Ascending aorta (tissue), 2 donors: Measurements from ENCODE around the gene CALN1. TPM values are rescaled to one million over a fixed set of nuclear protein-coding genes. Genes with fewer than 3 reads are reported as not detected.

Experiments used
- DNase-seq, 2 donors: peaks; one replicate each; pipeline ENCODE4 v3.0.0-alpha.2; 2019; ENCODE audit warnings: low spot score in 2 of 2
- H3K27ac ChIP-seq, 2 donors: fragments of 200-600 bp; sonication (generic); one replicate each; pipeline ENCODE4 v1.5.1; 2016 to 2017; ENCODE audit warnings: mild to moderate bottlenecking in 1 of 2
- H3K27me3 ChIP-seq: fragments of 200-600 bp; sonication (generic); one replicate; pipeline ENCODE4 v1.5.1; 2017
- H3K36me3 ChIP-seq, 2 donors: fragments of 200-600 bp; sonication (generic); one replicate each; pipeline ENCODE4 v1.5.1; 2016
- H3K4me1 ChIP-seq, 2 donors: fragments of 200-600 bp; sonication (generic); one replicate each; pipeline ENCODE4 v1.5.1; 2016 to 2017; ENCODE audit warnings: mild to moderate bottlenecking in 1 of 2
- H3K4me3 ChIP-seq, 2 donors: fragments of 200-600 bp; sonication (generic); one replicate each; pipeline ENCODE4 v1.5.1; 2016 to 2017; ENCODE audit warnings: mild to moderate bottlenecking in 1 of 2
- H3K9me3 ChIP-seq, 2 donors: fragments of 200-600 bp; sonication (generic); one replicate each; pipeline ENCODE4 v1.5.1; 2016
- intact Hi-C: fragments of 100-400 bp; cut with DNase I; formaldehyde crosslinking; loops from one replicate; pipeline ENCODE4 v1.15.1; 2023
- total RNA-seq: library from RNA; depleted of rRNA; stranded (reverse); fragments of >200 nt; gene quantifications from one replicate; pipeline ENCODE4 v1.1.0, GENCODE V29; 2016
- TF ChIP-seq, protein P1 (sequence below), 3 experiments: fragments of 200-600 bp in 2 of 3; fragments of 450-650 bp in 1 of 3; sonication (generic) in 2 of 3; IDR thresholded peaks; one replicate each; pipeline ENCODE4 v1.5.1; 2016 to 2019; ENCODE audit warnings: antibody characterized with exemption in 3 of 3, mild to moderate bottlenecking in 1 of 3, moderate library complexity in 1 of 3

The CALN1 gene
- total RNA-seq, 1 donor from 2014 or later = 1.2 TPM

DNA sequence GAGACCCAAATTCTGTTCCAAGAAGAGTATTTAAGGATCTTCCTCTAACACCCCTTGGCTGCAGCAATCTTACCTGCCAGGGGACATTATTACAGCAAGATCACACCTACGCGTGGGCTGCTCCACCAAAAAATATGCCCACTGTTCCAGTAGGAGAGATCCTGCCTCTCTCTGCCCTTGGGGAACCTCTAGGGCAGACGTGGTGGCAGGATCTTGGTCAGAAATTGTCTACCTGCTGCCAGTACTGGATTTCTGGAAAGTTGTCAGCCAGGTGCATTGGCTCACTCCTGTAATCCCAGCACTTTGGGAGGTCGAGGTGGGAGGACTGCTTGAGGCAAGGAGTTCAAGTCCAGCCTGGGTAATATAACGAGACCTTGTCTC lies 259.0 kb downstream of the CALN1 start:
- intact Hi-C loops = no loop called here

DNA sequence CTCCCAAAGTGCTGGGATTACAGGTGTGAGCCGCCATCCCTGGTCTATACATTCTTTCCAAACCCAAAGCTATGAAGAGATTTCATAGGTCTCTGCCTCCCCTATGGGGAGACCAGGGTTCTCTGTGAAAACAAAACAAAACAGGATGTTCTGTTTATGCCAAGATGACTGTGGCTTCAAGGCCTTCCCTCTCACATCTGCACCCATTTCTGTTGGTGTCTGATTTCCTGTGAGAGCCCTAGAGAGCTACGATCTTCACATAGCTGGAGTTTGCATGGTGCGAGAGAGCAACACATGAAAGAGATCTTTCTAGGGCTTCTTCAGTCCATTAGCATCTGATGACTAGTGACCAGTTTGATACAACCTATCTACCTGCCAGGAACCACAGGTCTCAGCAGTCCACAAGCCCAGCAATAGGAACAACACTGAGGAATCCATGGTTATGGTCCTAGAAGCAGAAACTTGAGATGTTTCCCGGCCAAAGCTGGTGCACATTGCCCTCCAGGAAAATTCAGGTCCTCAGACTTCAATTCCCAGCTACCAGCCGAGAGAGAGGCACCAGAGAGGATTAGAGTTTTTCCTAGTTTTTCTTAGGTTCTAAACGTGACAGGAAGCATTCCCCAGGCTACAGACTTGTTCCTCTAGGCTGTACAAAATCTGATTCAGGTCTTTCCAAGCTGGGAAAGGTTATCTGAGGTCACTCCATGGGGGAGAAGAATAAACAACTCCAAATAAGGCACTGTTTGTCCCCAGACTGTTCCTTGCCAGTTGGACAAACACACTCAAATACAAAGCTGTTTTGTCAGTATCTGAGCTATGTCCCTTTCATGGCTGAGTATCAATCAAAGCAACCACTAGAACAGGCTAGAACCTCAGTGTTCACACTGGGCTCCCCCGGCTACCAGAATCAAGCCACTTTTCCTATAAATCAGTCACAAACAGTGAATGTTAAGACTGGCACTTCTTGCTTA lies 259.7 kb downstream of the CALN1 start:
- DNase-seq = no peak
- intact Hi-C loops = no loop called here

More for the DNA sequence above, 259.0 kb downstream of the CALN1 start:
- Histone ChIP-seq H3K27me3 (no peaks in the 10 kb centered on the region), H3K36me3 (no peaks in the 10 kb centered on the region), H3K27ac (no peak overlapping the region), H3K9me3 (no peaks in the 10 kb centered on the region), H3K4me3 (no peak overlapping the region), H3K4me1 (no peaks in the 10 kb centered on the region)
- no peak for DNase-seq
- TF ChIP-seq, protein P1, sequence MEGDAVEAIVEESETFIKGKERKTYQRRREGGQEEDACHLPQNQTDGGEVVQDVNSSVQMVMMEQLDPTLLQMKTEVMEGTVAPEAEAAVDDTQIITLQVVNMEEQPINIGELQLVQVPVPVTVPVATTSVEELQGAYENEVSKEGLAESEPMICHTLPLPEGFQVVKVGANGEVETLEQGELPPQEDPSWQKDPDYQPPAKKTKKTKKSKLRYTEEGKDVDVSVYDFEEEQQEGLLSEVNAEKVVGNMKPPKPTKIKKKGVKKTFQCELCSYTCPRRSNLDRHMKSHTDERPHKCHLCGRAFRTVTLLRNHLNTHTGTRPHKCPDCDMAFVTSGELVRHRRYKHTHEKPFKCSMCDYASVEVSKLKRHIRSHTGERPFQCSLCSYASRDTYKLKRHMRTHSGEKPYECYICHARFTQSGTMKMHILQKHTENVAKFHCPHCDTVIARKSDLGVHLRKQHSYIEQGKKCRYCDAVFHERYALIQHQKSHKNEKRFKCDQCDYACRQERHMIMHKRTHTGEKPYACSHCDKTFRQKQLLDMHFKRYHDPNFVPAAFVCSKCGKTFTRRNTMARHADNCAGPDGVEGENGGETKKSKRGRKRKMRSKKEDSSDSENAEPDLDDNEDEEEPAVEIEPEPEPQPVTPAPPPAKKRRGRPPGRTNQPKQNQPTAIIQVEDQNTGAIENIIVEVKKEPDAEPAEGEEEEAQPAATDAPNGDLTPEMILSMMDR (IDR thresholded peaks at IDR 0.05) = no peak

DNA sequence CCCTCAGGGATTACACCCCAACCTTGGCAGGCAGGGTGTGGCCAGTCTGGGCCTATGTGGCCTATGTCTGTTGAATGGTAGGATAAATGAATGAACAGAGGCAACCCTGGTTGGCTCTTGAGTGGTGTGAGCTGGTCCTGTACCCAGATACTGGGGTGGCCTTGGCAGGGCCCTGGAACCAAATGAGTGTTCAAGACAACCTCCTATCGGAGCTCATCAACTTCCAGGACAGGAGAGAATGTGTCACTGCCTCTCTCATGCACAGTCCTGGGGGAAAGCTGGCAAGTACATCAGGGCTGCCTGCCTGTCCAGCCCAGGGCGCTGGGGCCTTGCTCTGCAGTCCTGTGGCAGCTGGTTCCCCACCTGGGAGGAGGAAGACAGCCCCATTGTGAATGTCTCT lies 271.6 kb downstream of the CALN1 start:
- no peak for DNase-seq
- Histone ChIP-seq H3K9me3 (no peaks in the 10 kb centered on the region), H3K4me3 (no peak overlapping the region), H3K27ac (no peak overlapping the region), H3K36me3 (no peaks in the 10 kb centered on the region), H3K27me3 (no peaks in the 10 kb centered on the region), H3K4me1 (no peaks in the 10 kb centered on the region)
- TF ChIP-seq, protein P1 (IDR thresholded peaks at IDR 0.05) = no peak
- intact Hi-C loops = no loop called here

More for the DNA sequence above, 259.7 kb downstream of the CALN1 start:
- TF ChIP-seq, protein P1 (IDR thresholded peaks at IDR 0.05) = no peak
- H3K27ac ChIP-seq = no peak overlapping the region
- H3K36me3 ChIP-seq = no peaks in the 10 kb centered on the region
- H3K4me1 ChIP-seq = no peaks in the 10 kb centered on the region
- H3K4me3 ChIP-seq = no peak overlapping the region
- no peaks in the 10 kb centered on the region for H3K27me3 ChIP-seq
- no peaks in the 10 kb centered on the region for H3K9me3 ChIP-seq

DNA sequence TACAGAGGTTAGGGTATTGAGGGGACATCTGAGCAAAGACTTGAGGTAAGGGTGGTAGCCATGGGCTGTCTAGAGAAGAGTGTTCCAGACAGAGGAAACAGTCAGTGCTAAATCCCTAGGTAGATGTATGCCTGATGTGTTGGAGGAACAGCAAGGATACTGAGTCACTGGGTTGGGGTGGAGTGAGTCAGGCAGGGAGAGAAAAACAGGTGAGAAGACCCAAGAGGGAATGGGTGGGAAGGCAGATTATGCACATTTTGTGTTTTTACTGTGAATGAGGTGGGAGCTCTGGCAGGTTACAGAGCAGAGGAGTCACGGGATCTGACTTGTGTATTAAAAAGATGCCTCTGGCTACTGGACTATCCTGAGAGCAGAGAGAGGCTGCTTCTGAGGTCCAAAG lies 285.0 kb downstream of the CALN1 start:
- no peak for DNase-seq
- Histone ChIP-seq H3K4me1 (no peaks in the 10 kb centered on the region), H3K36me3 (no peaks in the 10 kb centered on the region), H3K27me3 (no peaks in the 10 kb centered on the region), H3K4me3 (no peak overlapping the region), H3K9me3 (no peaks in the 10 kb centered on the region), H3K27ac (no peak overlapping the region)
- TF ChIP-seq, protein P1 (IDR thresholded peaks at IDR 0.05) = no peak
- intact Hi-C loops = no loop called here

DNA sequence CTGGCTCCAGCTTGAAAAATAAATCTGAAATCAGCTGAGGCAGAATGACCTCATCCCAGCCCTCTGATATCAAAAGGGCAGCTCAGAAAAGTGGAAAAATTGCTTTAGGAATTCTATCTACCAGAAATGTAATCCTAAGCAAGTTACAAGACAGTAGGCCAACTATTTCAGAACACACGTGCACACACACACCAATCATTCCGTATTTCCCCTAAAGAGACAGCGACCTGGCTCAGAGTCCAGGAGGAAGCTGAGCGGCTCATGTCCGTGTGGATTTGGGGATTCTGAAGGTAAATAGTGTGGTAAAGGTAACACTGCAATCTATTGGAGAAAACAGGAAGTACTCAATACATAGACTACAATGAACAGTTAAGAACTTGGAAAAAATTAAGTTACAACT lies 288.2 kb downstream of the CALN1 start:
- no peaks in the 10 kb centered on the region for H3K27me3 ChIP-seq
- TF ChIP-seq, protein P1 (IDR thresholded peaks at IDR 0.05) = no peak
- H3K4me3 ChIP-seq = no peak overlapping the region
- intact Hi-C loops = no loop called here
- H3K27ac ChIP-seq = no peak overlapping the region
- no peaks in the 10 kb centered on the region for H3K36me3 ChIP-seq
- no peaks in the 10 kb centered on the region for H3K4me1 ChIP-seq
- no peak for DNase-seq
- H3K9me3 ChIP-seq = no peaks in the 10 kb centered on the region
